GM21529 (cell line): ENCODE results near the gene VDR.
A peak's percentile ranks its signal among the peaks of the same experiment; 100 is the strongest.

Source experiments
- ATAC-seq: cut with Tn5 transposase; IDR thresholded peaks from one replicate; pipeline ENCODE4 v1.9.1; 2021; ENCODE audit not compliant: unreplicated experiment

The VDR gene

DNA sequence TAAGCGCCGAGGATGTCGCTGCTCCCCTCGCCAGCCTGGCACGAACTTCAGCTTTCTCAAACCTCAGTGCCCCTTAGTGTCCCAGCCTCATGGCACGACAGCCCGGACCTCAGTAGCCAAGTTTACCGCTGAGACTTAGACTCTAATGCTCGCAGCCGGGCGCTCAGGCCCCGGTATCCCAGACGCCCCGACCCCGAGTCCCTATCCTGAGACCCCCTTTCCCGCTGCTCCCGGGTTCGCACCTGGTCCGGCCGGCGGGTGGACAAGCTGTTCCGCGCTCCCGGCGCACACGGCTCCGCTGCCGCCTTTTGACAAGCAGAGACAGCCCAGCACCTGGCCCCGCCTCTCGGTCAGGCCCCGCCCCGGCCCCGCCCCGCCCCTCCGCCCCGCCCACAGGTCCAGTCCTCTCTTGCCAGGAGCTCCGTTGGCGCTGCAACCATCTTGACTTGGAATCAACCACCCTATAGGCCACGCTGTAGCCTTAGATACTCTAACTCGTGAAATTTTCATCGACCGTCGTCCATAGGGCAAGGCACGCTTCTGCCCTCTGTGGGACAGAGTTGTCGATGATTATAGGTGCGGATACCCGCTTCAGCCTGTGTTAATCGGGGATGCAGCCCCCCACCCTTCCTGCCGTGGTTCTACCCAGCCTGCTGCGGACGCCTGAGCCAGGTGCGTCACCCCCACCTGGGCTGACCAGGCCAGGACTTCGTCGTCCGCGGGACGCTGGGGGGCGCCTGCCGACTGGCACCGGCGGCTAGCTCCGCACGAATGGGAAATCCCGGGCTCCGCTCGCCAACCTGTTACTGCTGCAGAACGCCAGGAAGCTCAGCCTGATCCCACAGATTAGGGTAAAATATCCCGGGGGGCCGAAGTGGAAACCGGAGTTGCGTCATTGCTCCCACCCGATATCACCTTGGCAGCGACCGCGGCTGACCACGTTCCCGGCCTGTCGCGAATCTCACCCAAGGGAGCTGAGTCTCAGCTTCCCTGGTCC, at the start of gene VDR:
VDR (minus strand) TSS at position 282 of the 997 bp plus-strand sequence. CDS start 25,881 bp downstream, outside the sequence.
- ATAC-seq, result peak; percentile 61

DNA sequence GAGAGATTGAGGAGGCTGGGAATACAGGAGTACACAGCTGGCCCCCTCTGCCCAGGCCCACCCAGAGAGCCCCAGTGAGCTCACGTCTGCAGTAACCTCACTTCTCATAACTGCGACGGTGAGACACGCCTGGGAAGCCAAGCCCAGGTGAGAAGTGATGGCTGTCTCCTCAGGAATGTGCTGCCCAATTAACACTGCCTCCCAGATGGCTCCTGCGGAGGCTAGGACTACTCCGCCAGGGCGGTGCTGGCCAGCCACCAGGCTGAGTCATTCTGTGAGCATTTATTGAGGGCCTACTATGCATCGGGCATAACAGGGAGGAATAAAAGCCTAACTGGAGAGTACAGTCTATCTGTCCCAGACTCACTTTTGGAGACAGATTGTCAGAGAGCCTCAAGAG, 49.3 kb upstream of the VDR start:
- ATAC-seq, result no peak

DNA sequence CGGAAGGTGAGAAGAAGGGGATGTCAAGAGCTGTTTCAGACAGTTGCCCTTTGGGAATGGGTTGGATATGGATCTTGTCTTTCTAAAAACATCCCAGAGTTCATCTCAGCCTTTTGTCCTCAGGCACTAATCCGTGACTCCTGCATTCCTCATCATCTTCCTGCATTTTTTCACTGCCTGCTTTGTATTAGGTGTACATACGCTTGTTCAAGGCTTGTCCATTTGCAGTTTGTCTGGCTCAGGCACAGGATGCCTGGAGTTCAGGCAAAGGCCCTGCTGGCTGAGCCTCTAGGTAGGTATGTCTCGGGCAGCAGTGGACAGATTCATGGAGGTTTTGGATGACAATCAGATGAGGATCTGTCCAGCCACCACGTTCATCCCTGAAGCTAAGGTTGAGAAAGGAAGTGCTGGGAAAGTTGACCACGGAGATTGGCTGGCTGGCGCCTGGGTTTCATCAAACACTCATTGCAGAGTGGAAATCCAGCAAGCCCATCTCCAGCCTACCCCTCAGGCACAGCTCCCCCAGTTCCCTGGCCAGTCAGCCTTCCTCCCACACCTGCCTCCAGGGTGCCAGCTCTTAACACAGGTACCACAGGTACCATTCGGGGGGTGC, 46.2 kb upstream of the VDR start:
- no peak for ATAC-seq

DNA sequence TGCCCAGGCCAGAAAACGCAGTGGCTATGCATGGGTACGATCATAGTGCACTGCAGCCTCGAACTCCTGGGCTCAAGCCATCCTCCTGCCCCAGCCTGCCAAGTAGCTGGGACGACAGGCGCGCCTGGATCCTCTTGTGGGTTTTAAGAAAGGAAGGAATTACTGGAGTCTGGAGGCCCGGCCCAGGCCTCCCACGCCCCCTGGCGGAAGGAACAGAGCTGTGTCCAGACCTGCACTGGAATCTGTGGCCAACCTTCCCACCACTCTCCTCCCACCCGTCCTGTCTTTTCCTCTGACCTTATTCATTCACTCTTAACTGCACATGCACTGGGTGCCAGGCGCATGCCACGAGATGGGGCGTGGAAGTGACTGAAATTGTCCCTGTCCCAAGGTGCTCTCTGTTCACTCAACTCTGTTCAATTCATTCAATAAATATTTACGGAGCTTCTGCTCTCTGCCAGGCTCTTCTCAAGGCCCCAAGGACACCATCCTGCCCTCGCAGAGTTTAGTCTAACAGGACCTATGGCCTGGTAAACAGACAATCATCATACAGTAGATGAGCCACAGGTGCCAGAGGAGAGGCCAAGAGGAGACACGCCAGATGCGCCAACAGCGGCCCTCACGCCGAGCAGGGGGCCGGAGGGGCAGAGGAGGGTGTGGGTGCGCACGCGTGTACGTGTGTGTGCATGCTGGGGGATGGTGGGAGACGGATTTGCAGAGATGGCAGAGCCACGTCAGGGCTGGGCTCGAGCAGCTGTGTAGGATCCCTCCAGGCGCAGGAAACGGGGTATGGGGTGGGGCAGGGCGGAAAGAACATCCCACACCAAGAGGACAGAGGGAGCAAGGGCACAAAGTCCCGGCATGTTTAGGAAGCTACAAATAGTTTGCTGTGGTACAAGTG, 44.9 kb upstream of the VDR start:
- ATAC-seq, result no peak

DNA sequence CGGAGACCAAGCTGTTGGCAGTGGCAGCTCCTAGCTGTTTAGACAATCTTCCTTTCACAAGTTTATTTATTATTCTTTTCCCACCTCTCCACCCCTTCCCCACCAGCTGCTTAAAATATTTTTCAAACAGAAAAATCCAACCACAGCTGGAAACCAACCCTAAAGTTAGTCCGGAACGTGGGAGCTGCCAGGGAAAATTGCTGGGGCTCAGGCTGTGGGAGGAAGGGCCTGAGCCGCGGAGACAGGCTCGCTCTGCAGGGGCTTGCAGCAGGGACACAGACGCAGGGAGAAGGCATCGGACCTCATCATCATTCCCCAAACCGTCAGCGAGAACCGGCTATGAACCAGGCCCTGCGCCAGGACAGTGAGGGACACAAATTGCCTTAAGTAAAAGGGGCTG, 42.5 kb upstream of the VDR start:
- ATAC-seq, result no peak

DNA sequence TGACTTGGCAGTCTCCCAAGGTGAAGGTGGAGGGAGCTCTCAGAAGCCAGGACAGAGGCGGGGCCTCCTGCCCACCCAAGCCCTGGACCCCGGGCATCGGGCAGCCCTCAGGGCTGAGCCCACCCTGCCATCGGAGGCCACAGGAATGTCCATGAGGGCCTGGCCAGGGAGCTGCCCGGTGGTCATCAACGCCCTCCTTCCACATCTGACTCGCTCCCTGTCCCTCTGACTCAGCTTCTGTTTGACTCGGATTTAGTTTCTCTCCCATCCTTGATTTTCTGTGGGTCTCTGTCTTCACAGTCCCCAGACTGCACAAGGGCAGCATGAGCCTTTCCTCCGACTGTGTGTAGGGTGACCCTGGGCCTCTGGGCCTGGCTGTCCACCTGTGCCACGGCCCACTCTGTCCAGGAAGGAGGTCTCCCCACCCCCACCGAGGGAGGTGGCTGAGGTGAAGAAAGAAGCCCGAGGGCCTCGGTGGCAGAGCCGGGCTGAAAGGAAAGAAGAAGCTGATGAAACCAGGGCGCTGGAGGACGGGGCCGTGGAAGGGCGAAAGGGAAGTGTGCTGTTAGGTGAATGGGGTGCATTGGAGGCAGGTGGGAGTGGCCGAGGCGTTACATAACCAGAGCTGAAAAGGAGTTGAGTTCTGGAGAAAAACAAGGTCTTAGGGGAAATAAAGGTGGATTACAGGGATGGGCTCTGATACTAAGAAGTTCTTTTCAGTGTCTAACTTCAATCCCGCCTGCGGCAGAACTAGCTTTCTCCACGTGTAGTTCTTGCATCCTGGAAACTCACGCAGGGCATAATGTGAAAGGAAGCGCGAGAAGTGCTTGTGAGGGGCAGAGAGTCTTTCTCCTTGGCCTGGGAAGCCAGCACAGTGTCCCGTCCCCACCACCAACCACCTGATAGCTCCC, 41.9 kb upstream of the VDR start:
- no peak for ATAC-seq

DNA sequence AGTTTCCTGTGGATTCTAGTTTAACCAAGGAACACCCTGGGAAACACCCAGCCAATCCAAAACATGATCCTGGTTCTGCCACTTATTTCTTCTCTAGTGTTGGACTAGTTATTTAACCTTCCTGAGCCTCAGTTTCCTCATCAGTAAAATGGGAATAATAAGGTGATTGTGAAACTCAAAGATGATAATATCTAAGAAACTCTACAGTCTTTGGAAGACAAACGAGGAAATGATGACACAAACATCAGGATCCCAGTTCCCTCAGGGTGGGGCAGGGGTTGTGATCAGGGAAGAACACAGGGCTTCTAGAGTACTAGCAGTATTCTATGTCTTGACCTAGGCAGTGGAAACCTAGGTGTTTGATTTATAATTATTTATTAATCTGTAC, 40.5 kb upstream of the VDR start:
- no peak for ATAC-seq

DNA sequence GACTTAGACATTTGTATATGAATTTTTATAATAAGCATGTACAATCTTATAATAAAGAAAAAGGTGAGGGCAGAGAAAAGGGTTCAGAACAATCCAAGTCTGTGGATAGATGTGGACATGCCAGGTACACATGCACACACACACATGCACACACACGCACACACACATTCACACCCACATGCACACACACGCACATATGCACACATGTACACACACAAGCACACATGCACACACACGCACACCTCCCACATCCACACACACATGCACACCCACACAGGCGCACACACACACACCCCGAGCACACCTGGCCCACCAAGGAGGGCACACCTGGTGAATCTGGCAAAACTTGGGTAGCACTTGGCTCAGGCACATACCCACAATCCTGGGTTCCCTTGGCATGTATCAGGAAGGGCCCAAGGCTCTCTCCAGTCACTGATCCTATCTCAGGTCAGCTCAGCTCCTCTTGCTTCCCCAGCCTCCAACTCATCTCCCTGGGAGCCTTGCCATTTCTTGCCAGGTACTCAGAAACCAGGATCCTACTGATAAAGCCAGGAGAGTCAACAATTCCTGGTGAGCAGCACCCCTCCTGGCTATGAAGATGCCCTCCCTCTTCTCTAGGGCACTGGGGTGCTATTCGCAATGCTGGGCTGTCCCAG, 40.0 kb upstream of the VDR start:
- ATAC-seq, result no peak

DNA sequence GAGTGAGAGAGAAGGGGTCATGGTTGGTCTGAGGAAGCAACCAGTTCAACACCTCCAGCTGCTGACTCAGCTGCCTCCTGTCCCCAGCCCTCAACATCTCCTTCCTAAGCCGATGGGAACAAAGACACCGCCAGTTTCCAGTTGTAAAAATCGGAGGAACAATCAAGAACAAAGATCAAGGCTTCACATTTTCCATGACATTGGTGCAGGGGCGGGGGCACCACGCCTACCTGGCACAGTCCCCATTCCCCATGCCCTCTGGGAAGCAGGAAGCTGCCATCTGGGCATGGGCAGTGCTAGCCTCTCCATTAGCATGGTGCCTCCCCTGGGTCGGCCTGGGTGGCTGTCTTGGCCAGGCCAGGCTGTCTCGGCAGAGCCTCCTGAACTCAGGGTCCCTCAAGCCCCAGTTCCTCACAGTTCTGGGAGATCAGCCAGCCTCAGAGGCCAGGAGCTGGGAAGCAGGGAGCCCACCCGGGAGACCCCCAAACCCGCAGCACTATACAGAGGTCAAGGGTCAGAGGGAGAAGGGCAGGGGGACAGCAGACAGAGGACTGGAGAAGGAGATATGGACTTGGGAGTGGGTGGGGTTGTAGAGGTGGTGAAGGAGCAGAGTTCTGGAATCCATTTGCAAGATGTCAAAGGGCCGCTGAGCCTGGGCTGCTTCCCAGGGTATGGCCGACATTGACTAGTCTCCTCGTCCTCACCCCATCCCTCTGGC, 39.0 kb upstream of the VDR start:
- no peak for ATAC-seq

DNA sequence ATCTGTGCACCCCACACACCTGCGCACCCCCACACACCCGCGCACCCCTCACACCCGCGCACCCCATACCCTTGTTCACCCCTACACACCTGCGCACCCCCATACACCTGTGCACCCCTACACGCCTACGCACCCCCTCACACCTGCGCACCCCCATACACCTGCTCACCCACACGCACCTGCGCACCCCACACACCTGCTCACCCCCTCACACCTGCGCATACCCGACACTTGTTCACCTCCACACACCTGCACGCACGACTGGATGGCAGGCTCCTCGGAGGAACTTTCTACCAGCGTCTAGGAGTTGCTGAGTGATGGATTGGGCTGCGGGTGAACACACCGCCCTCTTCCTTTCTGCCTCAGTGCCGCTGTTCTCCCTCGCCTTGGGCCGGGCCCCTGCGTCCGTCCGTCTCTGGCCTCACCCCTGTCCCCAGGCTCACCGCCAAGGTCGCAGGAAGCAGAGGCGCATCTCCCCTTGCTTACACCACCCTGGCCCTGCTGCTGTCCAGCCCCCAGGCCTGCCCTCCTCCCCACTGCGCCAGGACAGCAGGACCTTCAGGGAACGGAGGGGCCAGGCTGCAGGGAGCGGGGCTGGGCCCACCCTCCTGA, 37.9 kb upstream of the VDR start:
- ATAC-seq, result no peak

DNA sequence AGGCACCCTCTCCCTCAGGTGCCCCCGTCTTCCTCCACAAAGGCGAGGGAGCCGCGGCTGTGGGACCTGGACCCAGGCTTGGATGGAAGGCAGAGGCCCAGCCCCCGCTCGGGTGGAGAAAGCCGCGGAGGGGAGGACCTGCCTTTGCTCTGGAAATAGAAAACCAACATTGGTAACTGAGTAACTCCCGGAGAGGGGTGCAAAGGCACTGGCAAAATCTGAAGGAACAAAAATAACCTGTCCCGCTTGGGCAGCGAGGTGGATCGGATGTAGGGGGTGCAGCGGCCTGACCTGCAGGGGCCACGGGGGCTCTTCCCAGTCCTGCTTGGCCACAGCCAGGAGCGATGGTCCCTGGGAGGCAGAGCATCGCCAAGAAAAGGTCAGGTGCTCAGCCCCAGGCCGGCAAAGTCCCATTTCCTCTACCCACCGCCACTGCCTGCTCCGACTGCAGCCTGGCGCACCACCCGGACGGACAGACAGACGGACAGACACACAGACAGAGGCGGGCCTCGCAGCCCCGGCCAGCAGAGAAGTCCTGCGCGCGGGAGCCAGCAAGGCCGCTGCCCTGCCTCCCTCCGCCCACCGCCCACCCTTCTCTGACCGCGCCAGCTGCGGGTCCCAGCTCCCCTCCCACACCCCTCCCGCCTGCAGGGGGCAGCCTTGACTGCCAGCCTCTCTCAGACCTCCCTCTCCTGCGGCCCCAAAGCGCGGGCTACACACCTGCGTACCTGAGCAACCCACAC, 37.2 kb upstream of the VDR start:
- no peak for ATAC-seq

DNA sequence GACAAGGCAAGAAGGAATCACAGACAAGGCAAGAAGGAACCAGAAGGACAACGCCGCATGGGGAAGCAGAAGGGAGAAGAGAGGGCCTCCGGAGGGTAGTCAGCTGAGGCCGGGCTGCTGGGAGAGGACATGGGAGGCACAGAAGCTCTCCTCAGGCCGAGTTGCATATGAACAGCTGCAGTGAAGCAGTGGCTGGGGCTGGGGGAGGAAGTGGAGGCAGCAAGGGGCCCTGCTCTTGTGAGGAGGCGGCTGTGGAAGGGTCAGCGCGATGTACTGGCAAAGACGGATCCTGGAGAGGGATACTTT, 36.6 kb upstream of the VDR start:
- no peak for ATAC-seq

DNA sequence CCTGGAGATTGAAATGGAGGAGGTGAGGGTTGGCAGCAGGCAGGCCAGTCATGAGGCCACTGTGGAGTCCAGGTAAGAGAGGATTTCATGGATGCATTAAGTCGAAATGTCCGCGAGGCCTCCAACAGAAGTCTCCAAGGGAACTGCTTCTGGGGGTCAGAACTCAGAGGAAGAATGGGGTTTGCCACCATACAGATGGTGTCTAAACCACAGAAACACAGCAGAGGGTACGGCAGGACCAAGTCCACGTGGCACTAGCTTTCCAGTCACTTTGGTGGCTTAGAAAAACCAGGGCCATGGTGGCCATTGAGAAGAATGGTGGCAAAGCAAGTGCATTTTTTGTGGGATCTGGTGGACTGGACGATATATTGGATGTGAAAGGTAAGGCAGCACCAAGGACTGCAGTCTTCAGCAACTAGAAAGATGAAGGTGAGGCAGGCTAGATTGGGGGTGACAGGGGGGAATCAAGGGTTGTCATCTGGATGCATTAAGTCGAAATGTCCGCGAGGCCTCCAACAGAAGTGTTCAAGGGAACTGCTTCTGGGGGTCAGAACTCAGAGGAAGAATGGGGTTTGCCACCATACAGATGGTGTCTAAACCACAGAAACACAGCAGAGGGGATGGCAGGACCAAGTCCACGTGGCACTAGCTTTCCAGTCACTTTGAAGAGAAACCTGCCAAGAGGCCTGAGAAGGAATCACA, 36.1 kb upstream of the VDR start:
- no peak for ATAC-seq

DNA sequence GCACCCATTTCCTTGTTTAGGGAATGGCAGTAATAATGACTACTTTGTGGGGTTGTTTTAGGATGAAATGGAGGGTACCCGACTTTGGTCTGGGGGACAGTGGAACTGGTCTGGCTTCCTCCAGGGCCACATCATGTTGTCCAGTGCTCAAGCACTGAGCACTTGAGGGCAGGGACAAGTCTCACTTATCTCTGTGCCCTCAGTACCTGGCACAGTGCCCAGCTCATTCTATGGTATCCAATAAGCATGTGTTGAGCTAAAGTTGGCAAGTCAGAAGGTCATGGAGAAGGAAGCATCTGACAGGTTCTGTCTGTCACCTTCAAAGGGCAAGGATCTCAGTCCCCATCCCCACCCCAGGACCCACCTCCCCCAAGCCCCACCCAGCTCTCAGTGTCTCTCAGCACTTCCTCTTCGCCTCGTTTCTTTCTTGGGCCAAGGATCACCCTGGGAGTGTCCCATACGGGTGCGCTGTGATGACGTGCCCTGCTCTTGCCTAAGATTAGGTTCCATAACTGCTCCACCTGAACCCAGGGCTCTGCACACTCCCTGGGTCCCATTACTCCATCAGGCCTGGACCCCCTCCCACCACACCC, 34.3 kb upstream of the VDR start:
- ATAC-seq, result no peak

DNA sequence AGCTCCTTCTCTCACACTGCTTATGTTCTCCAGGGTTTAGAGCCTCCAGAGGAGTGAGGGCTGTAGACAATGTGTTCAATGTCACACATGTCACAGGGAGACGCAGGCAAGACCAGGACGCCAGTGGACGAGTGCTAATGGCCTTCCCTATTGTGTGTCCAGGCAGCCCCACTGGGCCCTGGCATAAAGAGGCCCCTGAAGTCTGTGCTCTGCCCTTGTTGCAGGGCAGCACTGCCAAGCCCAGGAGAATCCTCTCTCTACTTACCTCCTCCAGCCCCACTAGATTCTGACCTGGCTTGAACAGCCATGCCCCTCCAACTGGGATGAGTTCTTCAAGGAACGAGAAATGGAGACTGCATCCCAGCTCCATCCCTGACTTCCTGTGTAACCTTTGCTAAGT, 33.8 kb upstream of the VDR start:
- no peak for ATAC-seq

DNA sequence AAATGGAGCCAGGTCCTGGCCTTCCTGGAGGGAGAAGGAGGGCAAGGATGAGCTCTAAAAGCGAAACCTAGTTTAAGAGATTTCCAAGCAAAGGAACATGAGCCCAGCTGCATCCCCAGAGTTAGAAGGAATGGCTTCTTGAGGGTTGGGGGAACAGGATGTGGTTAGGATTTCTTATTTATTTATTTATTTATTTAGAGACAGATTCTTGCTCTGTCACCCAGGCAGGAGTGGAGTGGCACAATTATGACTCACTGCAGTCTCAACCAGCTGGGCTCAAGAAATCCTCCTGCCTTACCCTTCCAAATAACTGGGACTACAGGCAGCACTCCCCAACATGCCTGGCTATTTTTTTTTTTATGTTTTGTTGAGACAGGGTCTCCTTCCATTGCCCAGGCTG, 33.3 kb upstream of the VDR start:
- ATAC-seq, result no peak

DNA sequence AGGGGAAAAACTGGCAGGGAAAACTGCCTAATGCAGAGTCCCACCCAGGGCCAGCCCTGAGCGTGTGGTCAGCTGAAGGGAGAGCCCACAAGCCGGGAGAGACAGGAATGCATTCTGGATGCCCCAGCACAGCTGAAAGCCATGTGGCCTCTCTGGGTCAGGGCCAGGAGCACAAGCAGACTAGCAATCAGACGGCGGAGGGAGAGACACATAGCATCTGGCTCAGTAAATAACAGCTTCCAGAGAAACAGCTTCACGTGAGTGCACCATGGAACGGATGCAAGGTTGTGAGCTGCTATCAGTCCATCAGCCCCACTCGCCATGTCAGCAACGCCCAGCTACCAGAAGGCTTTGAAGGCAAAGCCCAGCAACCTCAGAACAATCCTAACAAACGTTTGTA, 30.4 kb upstream of the VDR start:
- ATAC-seq, result no peak
